SW480 (cell line): ENCODE data around the gene FLAD1.
"Not testable (repeated sequence)": the region's sequence is repeated elsewhere in the genome, so short reads cannot be mapped to it uniquely, and the experiment has no call there.

Source experiments
- DNase-seq: peaks from one replicate; pipeline ENCODE4 v3.0.0-alpha.2; 2016; ENCODE audit warnings: low spot score

FLAD1 gene

GRCh38 chr1:154969860-154970452, 13.2 kb upstream of the FLAD1 start:
- DNase-seq = no peak

DNA sequence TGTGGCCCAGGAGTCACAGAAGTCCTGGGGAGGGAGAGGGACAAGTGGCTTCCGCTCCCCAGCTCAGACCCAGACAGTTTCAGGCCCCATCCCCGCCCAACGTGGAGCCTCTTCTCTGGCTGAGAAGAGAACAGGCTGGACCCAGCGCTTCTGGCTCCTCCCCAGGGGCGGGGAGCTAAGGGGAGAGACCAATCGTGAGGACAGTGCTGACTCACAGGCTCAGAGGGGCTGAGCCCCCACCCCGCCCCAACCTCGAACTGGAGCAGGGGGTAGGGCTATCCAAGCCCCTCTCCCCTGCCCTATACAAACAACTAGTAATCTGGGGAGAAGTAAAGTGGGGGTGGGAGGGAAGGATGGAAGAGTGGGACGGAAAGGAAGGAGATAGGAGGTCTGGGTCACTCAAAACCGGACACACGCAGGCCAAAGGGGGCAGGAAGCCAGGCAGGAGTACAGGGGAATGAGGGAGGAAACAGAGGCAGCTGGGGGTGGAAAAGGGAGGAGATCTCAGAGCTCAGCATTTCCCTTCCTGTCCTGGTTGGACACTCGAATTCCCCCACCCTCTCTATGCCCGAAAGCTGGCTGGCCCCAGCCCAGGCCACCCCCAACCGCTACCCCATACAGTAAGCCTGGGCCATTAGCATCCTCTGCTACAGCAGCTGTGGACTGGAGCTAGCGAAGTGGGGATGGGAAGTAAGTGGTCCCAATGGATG, 12.4 kb upstream of the FLAD1 start, which contains the start of gene SHC1:
TSS of gene SHC1 (minus strand) at position 117 of the 710 bp plus-strand sequence. CDS start 221 bp downstream, outside the sequence.
- peak; percentile 72 for DNase-seq

DNA sequence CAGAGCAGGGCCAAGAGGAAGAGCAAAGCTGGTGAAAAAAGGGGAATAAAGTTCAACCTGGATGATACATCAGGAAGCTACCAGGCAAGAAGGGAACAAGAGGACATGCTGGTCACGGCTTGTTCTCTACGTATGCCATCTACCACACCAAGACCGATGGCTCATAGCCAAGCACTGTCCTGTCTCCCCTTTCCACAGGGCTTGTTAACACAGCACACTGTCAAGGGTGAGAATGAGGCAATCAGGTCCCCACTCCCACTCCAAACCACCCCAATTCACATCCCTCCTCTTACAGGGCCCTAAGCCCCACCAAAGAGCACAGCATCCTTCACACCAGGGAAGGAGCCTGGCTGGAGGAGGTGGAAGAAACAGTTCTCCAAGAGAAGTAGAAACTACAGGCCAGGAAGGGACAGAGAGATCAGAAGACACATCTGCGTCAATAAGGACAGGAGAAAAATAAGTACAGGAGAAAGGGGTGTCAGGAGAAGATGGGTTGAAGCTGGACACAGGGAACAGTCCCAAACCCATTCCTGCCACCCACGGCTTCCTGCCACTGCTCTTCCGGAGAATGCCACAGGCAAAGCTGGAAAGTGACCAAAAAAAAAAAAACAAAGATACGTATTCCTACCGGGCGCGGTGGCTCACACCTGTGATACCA, 11.7 kb upstream of the FLAD1 start:
- peak; percentile 79 for DNase-seq

DNA sequence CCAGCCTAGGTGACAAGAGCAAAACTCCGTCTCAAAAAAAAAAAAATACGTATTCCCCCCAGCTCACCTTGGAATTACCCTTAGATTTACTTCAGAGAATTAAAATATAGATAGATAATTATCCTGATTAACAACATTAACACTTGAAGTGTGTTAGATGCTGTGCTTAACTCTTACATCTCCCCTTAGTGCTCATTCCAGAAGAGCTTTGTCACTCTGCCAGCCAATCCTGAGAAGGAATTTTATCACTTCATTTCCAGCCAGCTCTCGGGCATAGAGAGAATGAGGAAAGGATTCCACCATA, 11.0 kb upstream of the FLAD1 start:
- DNase-seq = no peak

- peak; percentile 96 for DNase-seq
Measured at GRCh38 chr1:154972517-154973343, 10.4 kb upstream of the FLAD1 start.

GRCh38 chr1:154973344-154974101, 9.6 kb upstream of the FLAD1 start:
- DNase-seq = peak; percentile 97

GRCh38 chr1:154974102-154974807, 8.9 kb upstream of the FLAD1 start, which contains the start of gene CKS1B:
Gene CKS1B, plus strand, starts transcription at chr1:154974681. Its CDS starts 65 bp downstream, at chr1:154974746.
- DNase-seq = peak; percentile 100

DNA sequence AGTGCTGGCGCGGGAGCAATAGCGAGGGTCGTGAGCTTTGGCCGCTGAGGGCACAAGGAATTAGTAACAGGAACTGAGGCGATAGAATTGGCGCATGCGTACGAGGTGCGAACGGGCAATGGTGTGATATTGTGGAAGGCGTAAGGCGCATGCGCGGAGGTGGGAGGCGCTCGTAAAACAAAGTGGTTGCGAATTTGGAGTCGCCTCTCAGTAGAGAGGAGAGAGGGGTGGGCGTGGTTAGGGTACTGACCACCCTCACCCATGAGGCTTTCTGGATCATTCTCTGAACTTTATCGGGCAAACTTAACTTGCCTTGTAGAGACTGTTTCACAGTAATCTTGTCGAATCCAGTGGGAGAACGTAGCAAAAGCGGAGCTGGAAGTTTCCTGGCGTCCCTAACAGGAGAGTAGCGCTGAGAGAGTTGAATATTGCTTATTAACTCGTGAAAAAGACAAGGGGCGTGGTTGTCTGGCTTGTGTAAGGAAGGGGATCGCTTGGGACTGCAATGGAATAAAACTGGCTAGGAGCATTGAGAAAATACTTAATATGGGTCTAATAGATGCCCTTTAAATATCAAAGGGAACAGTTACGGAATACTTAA, 8.2 kb upstream of the FLAD1 start:
- DNase-seq = peak; percentile 92

DNA sequence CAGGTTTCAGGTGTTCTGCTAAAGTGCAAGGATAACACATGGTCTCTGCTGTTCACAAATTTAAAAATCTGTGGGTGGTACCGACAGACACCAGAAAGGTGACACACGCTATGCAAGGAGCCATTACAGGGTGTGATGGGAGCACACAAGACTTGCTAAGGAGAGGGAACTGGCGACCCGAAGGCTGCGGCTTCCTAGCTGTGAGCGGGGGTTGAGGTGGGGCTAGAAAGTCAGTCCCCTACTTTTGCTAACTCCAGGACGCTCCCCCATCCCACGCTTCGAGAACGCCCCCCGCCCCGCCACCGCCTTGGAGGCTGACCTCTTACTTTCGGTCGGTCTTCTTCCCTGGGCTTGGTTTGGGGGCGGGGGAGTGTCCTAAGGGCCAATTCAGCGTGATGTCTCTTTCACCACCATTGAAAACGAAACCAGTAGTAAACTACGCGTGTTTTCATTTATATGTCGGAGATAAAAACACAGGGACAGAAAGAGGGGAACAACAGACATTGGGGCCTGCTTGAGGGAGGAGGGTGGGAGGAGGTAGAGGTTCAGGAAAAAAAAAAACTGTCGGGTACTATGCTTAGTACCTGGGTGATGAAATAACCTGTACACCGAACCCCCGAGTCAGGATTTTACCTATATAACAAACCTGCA, 7.6 kb upstream of the FLAD1 start:
- DNase-seq = peak; percentile 49

DNA sequence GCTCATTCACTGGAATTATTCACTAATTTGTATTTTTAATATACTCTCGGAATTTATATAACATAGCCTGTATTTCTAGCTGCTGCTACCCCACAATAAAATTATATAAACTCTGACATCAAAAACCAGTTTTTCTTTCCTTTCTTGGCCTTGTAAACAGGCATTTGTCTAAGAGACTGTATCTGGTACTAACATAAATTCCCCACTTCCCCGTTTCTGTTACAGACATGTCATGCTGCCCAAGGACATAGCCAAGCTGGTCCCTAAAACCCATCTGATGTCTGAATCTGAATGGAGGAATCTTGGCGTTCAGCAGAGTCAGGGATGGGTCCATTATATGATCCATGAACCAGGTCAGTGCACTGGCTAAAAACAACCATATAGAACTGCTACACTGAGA, 5.4 kb upstream of the FLAD1 start:
- DNase-seq = not testable (repeated sequence)

GRCh38 chr1:154978360-154978759, 4.8 kb upstream of the FLAD1 start:
- DNase-seq = no peak

- DNase-seq = no peak
Measured at GRCh38 chr1:154982341-154982740, 803 bp upstream of the FLAD1 start.

DNA sequence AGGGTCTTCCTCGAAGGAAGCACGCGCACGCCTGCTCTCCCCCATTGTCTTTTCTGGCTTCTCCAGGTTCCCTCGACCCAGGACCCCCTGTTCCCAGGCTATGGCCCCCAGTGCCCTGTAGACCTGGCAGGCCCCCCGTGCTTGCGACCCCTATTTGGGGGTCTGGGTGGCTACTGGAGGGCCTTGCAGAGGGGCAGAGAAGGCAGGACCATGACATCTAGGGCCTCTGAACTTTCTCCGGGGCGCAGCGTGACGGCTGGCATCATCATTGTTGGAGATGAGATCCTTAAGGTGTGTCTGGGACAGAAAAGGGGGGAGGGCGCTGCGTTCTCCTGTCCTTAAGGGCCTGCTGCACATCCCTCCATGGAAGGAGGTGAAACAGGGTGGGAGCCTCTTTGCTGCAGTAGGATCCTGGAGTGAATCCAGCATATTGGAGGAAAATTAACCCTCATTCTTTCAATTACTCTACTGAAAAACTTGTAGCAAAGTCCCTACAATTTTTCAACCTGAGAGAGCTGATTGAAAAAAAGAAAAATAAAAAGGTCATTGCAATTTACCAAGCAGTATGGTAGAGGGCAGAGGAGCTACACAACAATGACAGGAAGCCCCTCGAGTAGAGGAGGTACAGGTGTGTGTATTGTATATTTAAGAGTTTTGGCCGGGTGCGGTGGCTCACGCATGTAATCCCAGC, 777 bp downstream of the FLAD1 start:
- no peak for DNase-seq

DNA sequence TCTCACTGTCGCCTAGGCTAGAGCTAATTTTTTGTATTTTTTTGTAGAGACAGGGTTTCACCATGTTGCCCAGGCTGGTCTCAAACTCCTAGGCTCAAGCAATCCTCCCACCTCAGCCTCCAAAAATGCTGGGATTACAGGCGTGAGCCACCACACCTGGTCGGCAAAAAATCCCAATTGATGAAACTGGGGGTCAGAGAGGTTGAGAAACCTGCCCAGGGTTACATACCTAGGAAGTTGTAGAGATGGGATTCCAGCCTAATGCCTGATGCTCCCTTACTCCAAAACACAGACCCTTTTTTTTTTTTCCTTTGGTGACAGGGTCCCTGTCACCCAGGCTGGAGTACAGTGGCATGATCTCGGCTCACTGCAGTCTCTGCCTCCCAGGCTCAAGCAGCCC, 3.6 kb downstream of the FLAD1 start:
- DNase-seq = not testable (repeated sequence)

DNA sequence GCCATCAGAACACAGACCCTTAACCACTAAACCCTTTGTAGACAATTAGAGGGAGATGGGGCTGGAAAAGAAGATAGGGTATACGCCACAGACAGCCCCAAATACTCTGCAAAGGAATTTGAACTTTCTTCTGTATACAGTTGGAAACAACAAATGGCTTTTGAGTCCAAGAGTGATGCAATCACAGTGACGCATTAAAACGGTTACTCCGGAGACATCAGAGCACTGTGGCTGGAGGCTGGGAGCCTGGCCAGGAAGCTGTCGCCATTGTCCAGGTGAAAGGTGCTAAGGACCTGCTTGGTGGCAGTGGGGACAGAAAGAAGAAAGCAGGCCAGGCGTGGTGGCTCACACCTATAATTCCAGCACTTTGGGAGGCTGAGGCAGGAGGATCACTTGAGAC, 4.2 kb downstream of the FLAD1 start:
- DNase-seq = no peak

DNA sequence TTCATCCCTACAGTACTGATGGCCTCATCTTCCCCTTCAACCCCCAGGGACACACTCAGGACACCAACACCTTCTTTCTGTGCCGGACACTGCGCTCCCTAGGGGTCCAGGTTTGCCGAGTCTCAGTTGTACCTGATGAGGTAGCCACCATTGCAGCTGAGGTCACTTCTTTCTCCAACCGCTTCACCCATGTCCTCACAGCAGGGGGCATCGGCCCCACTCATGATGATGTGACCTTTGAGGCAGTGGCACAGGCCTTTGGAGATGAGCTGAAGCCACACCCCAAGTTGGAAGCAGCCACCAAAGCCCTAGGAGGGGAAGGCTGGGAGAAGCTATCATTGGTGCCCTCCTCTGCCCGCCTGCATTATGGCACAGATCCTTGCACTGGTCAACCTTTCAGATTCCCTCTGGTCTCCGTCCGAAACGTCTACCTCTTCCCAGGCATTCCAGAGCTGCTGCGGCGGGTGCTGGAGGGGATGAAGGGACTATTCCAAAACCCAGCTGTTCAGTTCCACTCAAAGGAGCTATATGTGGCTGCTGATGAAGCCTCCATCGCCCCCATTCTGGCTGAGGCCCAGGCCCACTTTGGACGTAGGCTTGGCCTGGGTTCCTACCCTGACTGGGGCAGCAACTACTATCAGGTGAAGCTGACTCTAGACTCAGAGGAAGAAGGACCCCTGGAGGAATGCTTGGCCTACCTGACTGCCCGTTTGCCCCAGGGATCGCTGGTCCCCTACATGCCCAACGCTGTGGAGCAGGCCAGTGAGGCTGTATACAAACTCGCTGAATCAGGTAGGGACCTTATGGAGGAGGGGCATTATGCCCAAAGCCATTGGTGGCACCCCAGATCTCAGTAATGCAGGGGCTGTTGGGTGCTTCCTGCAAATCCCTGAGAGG, 5.2 kb downstream of the FLAD1 start:
- no peak for DNase-seq

DNA sequence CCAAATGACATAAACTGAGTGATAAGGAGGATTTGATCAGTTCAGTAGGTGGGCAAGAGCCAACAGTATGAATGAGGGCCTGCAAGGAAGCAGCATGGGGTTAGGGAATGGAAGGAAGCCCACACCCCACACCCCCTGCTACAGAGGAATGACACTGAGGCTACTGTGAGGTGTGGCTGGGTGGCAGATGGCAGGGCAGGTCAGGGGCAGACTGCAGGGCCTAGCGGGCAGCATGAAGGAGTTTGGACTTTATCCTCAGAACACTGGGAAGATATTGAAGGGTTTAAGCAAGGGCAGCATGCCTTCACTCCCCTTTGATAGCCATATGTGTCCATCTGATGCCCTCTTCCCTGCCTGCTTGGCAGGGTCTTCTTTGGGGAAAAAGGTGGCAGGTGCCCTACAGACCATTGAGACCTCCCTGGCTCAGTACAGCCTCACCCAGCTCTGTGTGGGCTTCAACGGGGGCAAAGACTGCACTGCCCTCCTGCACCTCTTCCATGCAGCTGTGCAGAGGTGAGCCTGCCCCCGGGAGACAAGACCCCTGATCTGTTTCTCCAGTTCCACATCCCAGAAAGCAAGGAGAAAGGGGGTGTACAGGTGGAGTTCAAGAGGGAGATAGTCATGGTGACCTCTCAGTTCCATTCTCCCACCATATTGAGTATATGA, 6.2 kb downstream of the FLAD1 start:
- no peak for DNase-seq

DNA sequence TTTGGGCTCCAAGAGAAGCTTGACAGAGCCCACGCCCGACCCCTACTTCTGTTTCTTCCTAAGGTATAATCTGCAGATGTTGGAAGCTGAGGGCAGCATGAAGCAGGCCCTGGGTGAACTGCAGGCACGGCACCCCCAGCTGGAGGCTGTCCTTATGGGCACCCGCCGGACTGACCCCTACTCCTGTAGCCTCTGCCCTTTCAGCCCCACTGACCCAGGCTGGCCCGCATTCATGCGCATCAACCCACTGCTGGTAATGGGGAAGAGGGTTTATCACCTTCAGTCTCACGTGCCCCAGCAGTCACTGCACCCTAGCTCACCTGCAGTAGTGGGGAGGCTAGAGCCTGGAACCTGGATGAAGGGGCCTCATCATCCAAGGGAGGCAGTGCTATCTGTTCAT, 7.1 kb downstream of the FLAD1 start:
- no peak for DNase-seq
